ENCODE measurements around the gene TLCD1.
A peak's percentile ranks its signal among the peaks of the same experiment; 100 is the strongest.

The TLCD1 gene

GRCh38 chr17:28760601-28761562 is 34.8 kb upstream of the TLCD1 start:
- DNase-seq (ENCODE audit: low read depth), result peak; percentile 98
- no peak overlapping the region for H3K4me3 ChIP-seq (ENCODE audit: low read depth, low read length)
- no peak for TF ChIP-seq CTCF (IDR thresholded peaks at IDR 0.05; ENCODE audit: control insufficient read depth, extremely low read depth, insufficient read depth)

- H3K4me3 ChIP-seq (ENCODE audit: low read depth, low read length), result no peak overlapping the region
- no peak for DNase-seq (ENCODE audit: low read depth)
- no peak for TF ChIP-seq CTCF (IDR thresholded peaks at IDR 0.05; ENCODE audit: control insufficient read depth, extremely low read depth, insufficient read depth)
Measured at GRCh38 chr17:28759256-28759865, 33.3 kb upstream of the TLCD1 start.

- no peak for TF ChIP-seq CTCF (IDR thresholded peaks at IDR 0.05; ENCODE audit: control insufficient read depth, extremely low read depth, insufficient read depth)
- DNase-seq (ENCODE audit: low read depth), result no peak
- H3K4me3 ChIP-seq (ENCODE audit: low read depth, low read length), result no peak overlapping the region
Measured at GRCh38 chr17:28758411-28759121, 32.5 kb upstream of the TLCD1 start.

GRCh38 chr17:28756049-28756804 is 30.2 kb upstream of the TLCD1 start:
- H3K4me3 ChIP-seq (ENCODE audit: low read depth, low read length), result no peak overlapping the region
- peak; percentile 52 for DNase-seq (ENCODE audit: low read depth)
- TF ChIP-seq CTCF (IDR thresholded peaks at IDR 0.05; ENCODE audit: control insufficient read depth, extremely low read depth, insufficient read depth), result no peak

GRCh38 chr17:28755486-28755885 is 29.5 kb upstream of the TLCD1 start:
- DNase-seq (ENCODE audit: low read depth), result no peak
- no peak overlapping the region for H3K4me3 ChIP-seq (ENCODE audit: low read depth, low read length)
- no peak for TF ChIP-seq CTCF (IDR thresholded peaks at IDR 0.05; ENCODE audit: control insufficient read depth, extremely low read depth, insufficient read depth)

- no peak for DNase-seq (ENCODE audit: low read depth)
- no peak for TF ChIP-seq CTCF (IDR thresholded peaks at IDR 0.05; ENCODE audit: control insufficient read depth, extremely low read depth, insufficient read depth)
- no peak overlapping the region for H3K4me3 ChIP-seq (ENCODE audit: low read depth, low read length)
Measured at GRCh38 chr17:28751600-28752366, 25.8 kb upstream of the TLCD1 start.
